Right lobe of liver (tissue), 6 donors: ENCODE results near the gene KCNT1. TPM values are rescaled to one million over a fixed set of nuclear protein-coding genes. Genes with fewer than 3 reads are reported as not detected.

Experiments used
- ATAC-seq, 4 donors: fragments of 200-7000 bp; cut with Tn5 transposase; one replicate each; pipeline ENCODE4 v1.9.1; 2020; ENCODE audit warnings: mild to moderate bottlenecking in 4 of 4, moderate library complexity in 4 of 4
- DNase-seq, 3 donors: peaks; one replicate each; pipeline ENCODE4 v3.0.0-alpha.2; 2020
- H3K27ac ChIP-seq, 3 donors: fragments of 200-600 bp; one replicate each; pipeline ENCODE4 v1.8.0; 2022
- H3K27me3 ChIP-seq, 2 donors: fragments of 200-600 bp; one replicate each; pipeline ENCODE4 v1.8.0; 2022
- H3K36me3 ChIP-seq, 4 donors: fragments of 200-600 bp; sonication (generic) in 1 of 4; one replicate each; pipeline versions ENCODE4 v1.5.1 to v1.8.0; 2017 to 2022; ENCODE audit warnings: control low read depth in 1 of 4
- H3K4me1 ChIP-seq, 4 donors: fragments of 200-600 bp; sonication (generic) in 1 of 4; one replicate each; pipeline versions ENCODE4 v1.5.1 to v1.8.0; 2017 to 2022; ENCODE audit warnings: control low read depth in 1 of 4
- H3K4me3 ChIP-seq, 3 donors: fragments of 200-600 bp; one replicate each; pipeline ENCODE4 v1.8.0; 2022
- H3K9me3 ChIP-seq, 4 donors: fragments of 200-600 bp; sonication (generic) in 1 of 4; one replicate each; pipeline versions ENCODE4 v1.5.1 to v1.8.0; 2017 to 2022; ENCODE audit warnings: control low read depth in 1 of 4
- CTCF ChIP-seq, 4 donors: fragments of 200-600 bp in 3 of 4; fragments of 450-650 bp in 1 of 4; IDR thresholded peaks; one replicate each; pipeline versions ENCODE4 v1.5.1 to v1.8.0; 2016 to 2022; ENCODE audit warnings: antibody characterized with exemption in 4 of 4, mild to moderate bottlenecking in 2 of 4
- POLR2A ChIP-seq: fragments of 450-650 bp; IDR thresholded peaks from one replicate; pipeline ENCODE4 v1.6.1; 2017; ENCODE audit warnings: antibody characterized with exemption, mild to moderate bottlenecking
- WGBS: methylation state at CpG from one replicate; pipeline ENCODE4 v1.1.6; 2018; ENCODE audit warnings: low coverage, low lambda C conversion rate; ENCODE audit not compliant: insufficient coverage; ENCODE audit errors: missing lambda C conversion rate; 5-methylcytosine and 5-hydroxymethylcytosine counted together
- intact Hi-C, 2 donors: fragments of 100-400 bp; cut with DNase I; formaldehyde crosslinking; loops; one replicate each; pipeline versions ENCODE4 v1.11.2 to v1.14.1; 2022
- total RNA-seq, 6 experiments: library from RNA; depleted of rRNA in 2 of 6; stranded (reverse); fragments of >200 nt in 2 of 6; fragmentation: NEBNext Ultra II Directional in 3 of 6; extraction: Animal tissue kit (Norgen Biotek cat#: 25700) in 3 of 6; gene quantifications; one replicate each; pipeline versions ENCODE4 v1.1.0 to v1.2.4, GENCODE V29; 2016 to 2023
- donor health status: DM: no; HTN: yes; CAD: no.
- donor health status: DM: no; HTN: no; CAD: no.
- donor health status: DM: no; HTN: no; CAD: no.
- donor health status: DM: no; HTN: yes; CAD: no.
- donor health status: DM: no; HTN: yes; CAD: no.

The KCNT1 gene
- total RNA-seq, 6 experiments from 2014 or later: not detected

GRCh38 chr9:135734616-135735144 lies 32.7 kb downstream of the KCNT1 start:
- Histone ChIP-seq H3K4me1 (no peaks in the 10 kb centered on the region), H3K36me3 (no peaks in the 10 kb centered on the region), H3K9me3 (no peaks in the 10 kb centered on the region), H3K4me3 (no peak overlapping the region), H3K27ac (no peak overlapping the region), H3K27me3 (no peaks in the 10 kb centered on the region)
- WGBS: 33% methylated on average over 1 of the region's 27 CpGs
- intact Hi-C loops: no loop called here
- no peak for DNase-seq
- no peak for ATAC-seq
- TF ChIP-seq POLR2A: no peak
- TF ChIP-seq CTCF (IDR thresholded peaks at IDR 0.05): no peak

- H3K9me3 ChIP-seq: no peaks in the 10 kb centered on the region
- ATAC-seq (no peak), DNase-seq (no peak)
- TF ChIP-seq CTCF (IDR thresholded peaks at IDR 0.05): no peak
- TF ChIP-seq POLR2A: no peak
- no peak overlapping the region for H3K4me3 ChIP-seq
- no peak overlapping the region for H3K27ac ChIP-seq
- H3K27me3 ChIP-seq: no peaks in the 10 kb centered on the region
- 12% methylated on average over 7 of the region's 78 CpGs for WGBS
- intact Hi-C loops: no loop called here
- no peaks in the 10 kb centered on the region for H3K36me3 ChIP-seq
- H3K4me1 ChIP-seq: no peaks in the 10 kb centered on the region
Measured at GRCh38 chr9:135736272-135736978, 34.4 kb downstream of the KCNT1 start.

GRCh38 chr9:135736979-135737839 lies 35.2 kb downstream of the KCNT1 start:
- H3K27me3 ChIP-seq: no peaks in the 10 kb centered on the region

More at GRCh38 chr9:135736979-135737839, 35.2 kb downstream of the KCNT1 start:
- ATAC-seq (no peak), DNase-seq (no peak)
- H3K27ac ChIP-seq: no peak overlapping the region
- no peaks in the 10 kb centered on the region for H3K36me3 ChIP-seq
- WGBS: 35% methylated on average over 14 of the region's 23 CpGs
- TF ChIP-seq CTCF (IDR thresholded peaks at IDR 0.05): no peak
- no peak for TF ChIP-seq POLR2A
- no peak overlapping the region for H3K4me3 ChIP-seq
- no peaks in the 10 kb centered on the region for H3K9me3 ChIP-seq
- H3K4me1 ChIP-seq: no peaks in the 10 kb centered on the region
- intact Hi-C loops: no loop called here
